Smooth muscle cell (in vitro differentiated cells): Measurements from ENCODE around the gene RAPGEF5. TPM values are rescaled to one million over a fixed set of nuclear protein-coding genes. Genes with fewer than 3 reads are reported as not detected.
A peak's percentile ranks its signal among the peaks of the same experiment; 100 is the strongest.

Source experiments
- DNase-seq: peaks from one replicate; lab custom pipeline; 2025; ENCODE audit not compliant: unreplicated experiment; lab: John Stamatoyannopoulos, UW
- H2AFZ ChIP-seq: fragments of 200-600 bp; sonication (generic); 2 replicates; pipeline ENCODE4 v1.6.0; 2016; ENCODE audit warnings: antibody characterized with exemption, low read depth, mild to moderate bottlenecking
- H3F3A ChIP-seq: fragments of 200-600 bp; sonication (generic); 2 replicates; pipeline ENCODE4 v1.6.0; 2017; ENCODE audit warnings: antibody characterized with exemption, low read depth
- H3K27ac ChIP-seq: fragments of 200-600 bp; sonication (generic); 2 replicates; pipeline ENCODE4 v1.5.1; 2016; ENCODE audit warnings: low read depth, mild to moderate bottlenecking
- H3K27me3 ChIP-seq: fragments of 200-600 bp; sonication (generic); 2 replicates; pipeline ENCODE4 v1.6.1; 2016; ENCODE audit warnings: low read depth, mild to moderate bottlenecking
- H3K36me3 ChIP-seq: fragments of 200-600 bp; sonication (generic); 2 replicates; pipeline ENCODE4 v1.5.1; 2016; ENCODE audit warnings: low read depth
- H3K4me1 ChIP-seq: fragments of 200-600 bp; sonication (generic); 2 replicates; pipeline ENCODE4 v1.5.1; 2016; ENCODE audit warnings: low read depth
- H3K4me2 ChIP-seq: fragments of 200-600 bp; sonication (generic); 2 replicates; pipeline ENCODE4 v1.6.0; 2016; ENCODE audit warnings: mild to moderate bottlenecking
- H3K4me3 ChIP-seq: fragments of 200-600 bp; sonication (generic); 2 replicates; pipeline ENCODE4 v1.5.1; 2016; ENCODE audit warnings: mild to moderate bottlenecking
- H3K79me2 ChIP-seq: fragments of 200-600 bp; sonication (generic); 2 replicates; pipeline ENCODE4 v1.6.0; 2016; ENCODE audit warnings: low read depth, mild to moderate bottlenecking
- H3K9ac ChIP-seq: fragments of 200-600 bp; sonication (generic); 2 replicates; pipeline ENCODE4 v1.6.0; 2016; ENCODE audit warnings: low read depth
- H3K9me3 ChIP-seq: fragments of 200-600 bp; sonication (generic); replicated peaks from 2 replicates; pipeline ENCODE4 v1.5.1; 2016; ENCODE audit warnings: low read depth
- H4K20me1 ChIP-seq: fragments of 200-600 bp; sonication (generic); 2 replicates; pipeline ENCODE4 v1.6.0; 2016; ENCODE audit warnings: low read depth
- WGBS: methylation state at CpG from one replicate; pipeline ENCODE4 v1.1.7; 2016; ENCODE audit warnings: low lambda C conversion rate; 5-methylcytosine and 5-hydroxymethylcytosine counted together
- polyA plus RNA-seq: library from polyadenylated mRNA; unstranded; fragments of >200 nt; fragmentation: Nextera tagmentation; extraction: Ambion mirVana; gene quantifications from 2 replicates; pipeline ENCODE4 v1.2.1, GENCODE V29; 2016
- total RNA-seq: library from RNA; depleted of rRNA; stranded (reverse); fragments of >200 nt; gene quantifications from 2 replicates; pipeline ENCODE4 v1.2.3, GENCODE V29; 2014
- TF ChIP-seq, protein P1 (sequence below): fragments of 200-600 bp; sonication (generic); IDR thresholded peaks from 2 replicates; pipeline ENCODE4 v1.5.1; 2017; ENCODE audit warnings: borderline replicate concordance, mild to moderate bottlenecking, antibody characterized with exemption; ENCODE audit not compliant: insufficient read depth, poor library complexity, severe bottlenecking

The RAPGEF5 gene
- total and polyA plus RNA-seq, 2 experiments from 2014 or later = 11.4 TPM; not detected in 1

DNA sequence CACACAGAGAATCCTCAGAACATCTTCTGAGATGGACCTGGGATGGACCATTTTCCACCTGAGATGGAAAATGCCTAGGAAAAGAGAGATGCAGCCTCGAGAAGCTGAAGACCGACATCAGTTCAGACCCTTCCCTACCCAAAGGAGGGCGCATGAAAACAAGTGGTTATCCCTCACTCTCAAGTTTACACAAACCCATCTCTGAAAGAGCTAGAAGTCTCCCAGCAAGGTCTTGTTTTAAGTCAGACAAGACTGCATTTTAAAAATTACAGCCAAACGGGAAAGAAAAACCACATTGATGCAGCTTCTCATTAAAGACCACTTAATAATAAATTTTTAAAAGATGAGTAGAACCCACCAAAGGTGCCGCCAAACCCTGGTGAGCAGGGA lies 1.3 kb downstream of the RAPGEF5 start:
- Histone ChIP-seq H3F3A (no peaks in the 10 kb centered on the region), H2AFZ (no peak overlapping the region), H3K27me3 (peaks cover 30% of the 10 kb centered on the region), H3K4me2 (peak overlapping the region; percentile 85), H3K9ac (no peak overlapping the region), H3K79me2 (no peaks in the 10 kb centered on the region), H3K36me3 (no peaks in the 10 kb centered on the region), H3K27ac (no peak overlapping the region), H3K4me1 (peaks cover 7% of the 10 kb centered on the region), H3K4me3 (peak overlapping the region; percentile 46), H4K20me1 (no peaks in the 10 kb centered on the region), H3K9me3 (no peaks in the 10 kb centered on the region)
- DNase-seq = no peak
- WGBS = 72% methylated on average over 5 of the region's 5 CpGs
- TF ChIP-seq, protein P1, sequence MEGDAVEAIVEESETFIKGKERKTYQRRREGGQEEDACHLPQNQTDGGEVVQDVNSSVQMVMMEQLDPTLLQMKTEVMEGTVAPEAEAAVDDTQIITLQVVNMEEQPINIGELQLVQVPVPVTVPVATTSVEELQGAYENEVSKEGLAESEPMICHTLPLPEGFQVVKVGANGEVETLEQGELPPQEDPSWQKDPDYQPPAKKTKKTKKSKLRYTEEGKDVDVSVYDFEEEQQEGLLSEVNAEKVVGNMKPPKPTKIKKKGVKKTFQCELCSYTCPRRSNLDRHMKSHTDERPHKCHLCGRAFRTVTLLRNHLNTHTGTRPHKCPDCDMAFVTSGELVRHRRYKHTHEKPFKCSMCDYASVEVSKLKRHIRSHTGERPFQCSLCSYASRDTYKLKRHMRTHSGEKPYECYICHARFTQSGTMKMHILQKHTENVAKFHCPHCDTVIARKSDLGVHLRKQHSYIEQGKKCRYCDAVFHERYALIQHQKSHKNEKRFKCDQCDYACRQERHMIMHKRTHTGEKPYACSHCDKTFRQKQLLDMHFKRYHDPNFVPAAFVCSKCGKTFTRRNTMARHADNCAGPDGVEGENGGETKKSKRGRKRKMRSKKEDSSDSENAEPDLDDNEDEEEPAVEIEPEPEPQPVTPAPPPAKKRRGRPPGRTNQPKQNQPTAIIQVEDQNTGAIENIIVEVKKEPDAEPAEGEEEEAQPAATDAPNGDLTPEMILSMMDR = no peak

DNA sequence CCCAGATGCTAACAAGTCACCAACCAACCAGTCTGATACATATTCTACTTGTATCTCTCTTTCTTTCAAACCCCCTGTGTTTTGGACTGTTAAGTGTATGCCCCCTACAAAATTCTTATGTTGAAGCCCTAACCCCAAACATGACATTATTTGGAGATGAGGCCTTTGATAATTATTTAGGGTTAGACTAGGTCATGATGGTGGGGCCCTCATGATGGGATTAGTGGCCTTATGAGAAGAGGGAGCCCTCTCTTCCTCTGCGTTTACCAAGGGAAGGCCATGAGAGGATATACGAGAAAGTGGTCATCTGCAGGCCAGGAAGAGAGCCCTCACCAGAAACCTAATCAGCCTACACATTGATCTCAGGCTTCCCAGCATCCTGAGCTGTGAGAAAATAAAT lies 2.5 kb downstream of the RAPGEF5 start:
- Histone ChIP-seq H3K27me3 (peaks cover 30% of the 10 kb centered on the region), H3K79me2 (no peaks in the 10 kb centered on the region), H4K20me1 (no peaks in the 10 kb centered on the region), H3K9me3 (no peaks in the 10 kb centered on the region), H2AFZ (no peak overlapping the region), H3K27ac (no peak overlapping the region), H3K4me3 (no peak overlapping the region), H3K4me2 (no peak overlapping the region), H3K4me1 (peaks cover 7% of the 10 kb centered on the region), H3K36me3 (no peaks in the 10 kb centered on the region), H3K9ac (no peak overlapping the region), H3F3A (no peaks in the 10 kb centered on the region)
- TF ChIP-seq, protein P1 = no peak
- WGBS = 71% methylated on average over 2 of the region's 2 CpGs
- DNase-seq = no peak

DNA sequence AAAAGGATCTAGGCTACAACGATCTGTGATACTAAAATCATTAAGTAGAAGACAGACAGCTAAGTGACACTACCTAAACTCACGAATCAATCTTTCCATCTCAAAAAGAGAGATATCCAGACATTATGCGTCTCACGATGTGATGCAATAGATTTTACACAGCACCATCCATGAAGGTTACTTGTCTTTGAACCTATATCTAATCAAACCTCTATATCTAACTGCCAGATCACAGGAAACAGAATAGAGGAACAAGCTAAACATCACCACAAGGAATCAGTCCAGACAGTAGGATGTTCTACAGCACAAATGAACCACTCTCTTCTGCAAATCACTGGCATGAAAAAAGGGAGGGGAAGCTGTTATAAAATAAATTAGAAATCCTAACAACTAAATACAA lies 4.1 kb downstream of the RAPGEF5 start:
- Histone ChIP-seq H3K4me3 (no peak overlapping the region), H3K9ac (no peak overlapping the region), H3F3A (no peaks in the 10 kb centered on the region), H3K9me3 (no peaks in the 10 kb centered on the region), H3K27me3 (peaks cover 28% of the 10 kb centered on the region), H3K36me3 (no peaks in the 10 kb centered on the region), H3K79me2 (no peaks in the 10 kb centered on the region), H2AFZ (no peak overlapping the region), H3K4me2 (no peak overlapping the region), H4K20me1 (no peaks in the 10 kb centered on the region), H3K4me1 (peaks cover 7% of the 10 kb centered on the region), H3K27ac (no peak overlapping the region)
- 96% methylated on average over 4 of the region's 4 CpGs for WGBS
- DNase-seq = no peak
- TF ChIP-seq, protein P1 = no peak

DNA sequence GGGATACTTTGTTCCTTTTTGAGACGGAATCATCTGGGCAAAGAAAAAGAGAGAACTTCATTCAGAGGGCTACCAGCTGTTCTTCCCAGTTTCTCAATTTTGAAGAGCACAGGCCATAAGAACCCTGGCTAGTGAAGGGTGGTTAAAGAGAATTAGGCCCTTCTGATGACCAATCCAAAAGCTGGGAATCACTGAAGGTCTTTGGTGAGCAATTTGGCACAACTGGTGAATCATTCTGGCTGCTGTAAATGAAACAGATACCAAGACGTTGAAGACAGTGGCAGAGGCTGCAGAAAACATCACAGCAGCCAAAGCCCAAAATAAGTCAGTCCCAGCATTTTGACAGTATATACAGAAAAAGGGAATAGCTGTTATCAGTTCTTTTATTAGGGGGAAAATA lies 5.1 kb downstream of the RAPGEF5 start:
- Histone ChIP-seq H3K27me3 (peaks cover 19% of the 10 kb centered on the region), H3K4me3 (no peak overlapping the region), H3K4me1 (no peaks in the 10 kb centered on the region), H3K9ac (no peak overlapping the region), H3K9me3 (no peaks in the 10 kb centered on the region), H3K36me3 (no peaks in the 10 kb centered on the region), H3K79me2 (no peaks in the 10 kb centered on the region), H2AFZ (no peak overlapping the region), H3K27ac (no peak overlapping the region), H4K20me1 (no peaks in the 10 kb centered on the region), H3K4me2 (no peak overlapping the region), H3F3A (no peaks in the 10 kb centered on the region)
- TF ChIP-seq, protein P1 = no peak
- no peak for DNase-seq
- 55% methylated on average over 2 of the region's 2 CpGs for WGBS
